22Rv1 (cell line): ENCODE results near the gene TRAF3IP3.

Source experiments
- H3K27ac ChIP-seq: fragments of 450-650 bp; 2 replicates; pipeline ENCODE4 v1.5.1; 2017
- ZFX ChIP-seq: fragments of 450-650 bp; IDR thresholded peaks from 2 replicates; pipeline ENCODE4 v1.6.1; 2017; ENCODE audit warnings: antibody characterized with exemption, borderline replicate concordance
- TF ChIP-seq, protein P1 (sequence below): fragments of 450-650 bp; IDR thresholded peaks from 2 replicates; pipeline ENCODE4 v1.5.1; 2017; ENCODE audit warnings: mild to moderate bottlenecking

The TRAF3IP3 gene

GRCh38 chr1:209723756-209724693 lies 31.8 kb upstream of the TRAF3IP3 start:
- no peak overlapping the region for H3K27ac ChIP-seq
- TF ChIP-seq, protein P1, sequence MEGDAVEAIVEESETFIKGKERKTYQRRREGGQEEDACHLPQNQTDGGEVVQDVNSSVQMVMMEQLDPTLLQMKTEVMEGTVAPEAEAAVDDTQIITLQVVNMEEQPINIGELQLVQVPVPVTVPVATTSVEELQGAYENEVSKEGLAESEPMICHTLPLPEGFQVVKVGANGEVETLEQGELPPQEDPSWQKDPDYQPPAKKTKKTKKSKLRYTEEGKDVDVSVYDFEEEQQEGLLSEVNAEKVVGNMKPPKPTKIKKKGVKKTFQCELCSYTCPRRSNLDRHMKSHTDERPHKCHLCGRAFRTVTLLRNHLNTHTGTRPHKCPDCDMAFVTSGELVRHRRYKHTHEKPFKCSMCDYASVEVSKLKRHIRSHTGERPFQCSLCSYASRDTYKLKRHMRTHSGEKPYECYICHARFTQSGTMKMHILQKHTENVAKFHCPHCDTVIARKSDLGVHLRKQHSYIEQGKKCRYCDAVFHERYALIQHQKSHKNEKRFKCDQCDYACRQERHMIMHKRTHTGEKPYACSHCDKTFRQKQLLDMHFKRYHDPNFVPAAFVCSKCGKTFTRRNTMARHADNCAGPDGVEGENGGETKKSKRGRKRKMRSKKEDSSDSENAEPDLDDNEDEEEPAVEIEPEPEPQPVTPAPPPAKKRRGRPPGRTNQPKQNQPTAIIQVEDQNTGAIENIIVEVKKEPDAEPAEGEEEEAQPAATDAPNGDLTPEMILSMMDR = no peak
- no peak for TF ChIP-seq ZFX

- no peak overlapping the region for H3K27ac ChIP-seq
- TF ChIP-seq ZFX = no peak
- TF ChIP-seq, protein P1 = no peak
These were observed 28.6 kb upstream of the TRAF3IP3 start for GRCh38 chr1:209727286-209727685.

- no peak overlapping the region for H3K27ac ChIP-seq
- no peak for TF ChIP-seq ZFX
- TF ChIP-seq, protein P1 = no peak
These were observed 28.1 kb upstream of the TRAF3IP3 start for GRCh38 chr1:209727785-209728184.

DNA sequence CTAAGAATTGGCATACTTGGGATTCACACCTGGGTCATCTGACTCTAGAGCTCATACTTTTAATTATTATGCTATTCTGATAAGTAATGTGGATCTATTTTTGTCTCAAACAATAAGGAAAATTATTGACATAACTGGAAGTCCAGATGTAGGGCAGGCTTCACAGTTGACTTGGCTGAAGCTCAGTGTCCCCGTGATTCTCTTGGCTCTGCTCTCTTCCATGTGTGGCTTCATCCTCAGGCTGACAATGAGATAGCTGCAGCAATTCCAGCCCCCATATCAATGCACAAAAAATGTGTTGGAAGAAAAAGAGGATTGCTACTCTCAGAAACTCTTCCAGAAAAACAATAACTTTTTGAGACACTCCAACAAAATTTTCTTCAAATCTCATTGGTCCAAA lies 27.4 kb upstream of the TRAF3IP3 start:
- no peak overlapping the region for H3K27ac ChIP-seq
- TF ChIP-seq ZFX = no peak
- TF ChIP-seq, protein P1 = no peak

GRCh38 chr1:209729436-209729835 lies 26.4 kb upstream of the TRAF3IP3 start:
- no peak overlapping the region for H3K27ac ChIP-seq
- TF ChIP-seq ZFX = no peak
- TF ChIP-seq, protein P1 = no peak

DNA sequence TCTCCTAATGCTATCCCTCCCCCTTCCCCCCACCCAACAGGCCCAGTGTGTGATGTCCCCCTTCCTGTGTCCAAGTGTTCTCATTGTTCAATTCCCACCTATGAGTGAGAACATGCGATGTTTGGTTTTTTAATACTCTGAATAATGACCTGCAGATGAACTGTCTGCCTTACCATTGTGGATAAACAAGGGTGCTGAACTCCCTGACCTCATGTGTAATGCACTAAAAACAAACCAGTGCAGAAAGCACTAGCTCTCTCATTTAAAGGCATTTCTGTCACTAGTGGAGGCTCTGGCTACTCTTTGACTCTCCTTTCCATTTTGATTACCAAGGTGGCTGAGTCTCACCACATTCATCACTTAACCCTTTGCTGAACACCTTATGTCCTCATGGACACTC lies 23.1 kb upstream of the TRAF3IP3 start:
- no peak overlapping the region for H3K27ac ChIP-seq
- no peak for TF ChIP-seq ZFX
- TF ChIP-seq, protein P1 = no peak

- no peak overlapping the region for H3K27ac ChIP-seq
These were observed 22.3 kb upstream of the TRAF3IP3 start for GRCh38 chr1:209733409-209734192.

More at GRCh38 chr1:209733409-209734192, 22.3 kb upstream of the TRAF3IP3 start:
- TF ChIP-seq ZFX = no peak
- TF ChIP-seq, protein P1 = no peak
